SU-DHL-6 (cell line): ENCODE measurements around the gene PRKCE.
A peak's percentile ranks its signal among the peaks of the same experiment; 100 is the strongest.

Experiments used
- H2AFZ ChIP-seq: fragments of 200-600 bp; sonication (generic); 2 replicates; pipeline ENCODE4 v1.6.1; 2014; ENCODE audit warnings: low read depth, mild to moderate bottlenecking, moderate library complexity, mixed read lengths, antibody characterized with exemption, low read length; ENCODE audit not compliant: severe bottlenecking
- H3F3A ChIP-seq: fragments of 200-600 bp; shearing (Covaris generic); 2 replicates; pipeline ENCODE4 v1.6.0; 2016; ENCODE audit warnings: antibody characterized with exemption, mild to moderate bottlenecking; ENCODE audit not compliant: insufficient read depth
- H3K27ac ChIP-seq: fragments of 200-600 bp; sonication (generic); 2 replicates; pipeline ENCODE4 v1.5.1; 2016; ENCODE audit warnings: low read depth, mild to moderate bottlenecking, low read length, moderate library complexity, mixed read lengths
- H3K27me3 ChIP-seq: fragments of 200-600 bp; sonication (generic), shearing (Covaris generic); 2 replicates; pipeline ENCODE4 v1.6.0; 2014; ENCODE audit warnings: mild to moderate bottlenecking, low read length
- H3K36me3 ChIP-seq: fragments of 200-600 bp; sonication (generic); 2 replicates; pipeline ENCODE4 v1.6.1; 2014; ENCODE audit warnings: mild to moderate bottlenecking, low read length, mixed read lengths
- H3K4me2 ChIP-seq: fragments of 300-600, 200-600 bp; shearing (Covaris generic), sonication (generic); 2 replicates; pipeline ENCODE4 v1.6.0; 2014; ENCODE audit warnings: low read length, low read depth, mild to moderate bottlenecking; ENCODE audit not compliant: poor library complexity, severe bottlenecking
- H3K4me3 ChIP-seq: fragments of 200-600 bp; sonication (generic); 2 replicates; pipeline ENCODE4 v1.5.1; 2014; ENCODE audit warnings: antibody characterized with exemption, low read length, mild to moderate bottlenecking, mixed read lengths; ENCODE audit not compliant: insufficient read depth, poor library complexity, severe bottlenecking
- H3K79me2 ChIP-seq: fragments of 200-600 bp; sonication (generic); 2 replicates; pipeline ENCODE4 v1.6.1; 2014; ENCODE audit warnings: mild to moderate bottlenecking, low read length, moderate library complexity; ENCODE audit not compliant: insufficient read depth
- H3K9ac ChIP-seq: fragments of 200-600 bp; sonication (generic); 2 replicates; pipeline ENCODE4 v1.7.0; 2014; ENCODE audit warnings: mild to moderate bottlenecking, low read length
- H3K9me2 ChIP-seq: fragments of 200-600 bp; sonication (generic); replicated peaks from 2 replicates; pipeline ENCODE4 v1.6.1; 2014; ENCODE audit warnings: low read length; ENCODE audit not compliant: insufficient read depth
- H3K9me3 ChIP-seq: fragments of 200-600 bp; sonication (generic); 2 replicates; pipeline ENCODE4 v1.6.1; 2014; ENCODE audit warnings: low read length, mixed read lengths; ENCODE audit not compliant: insufficient read depth
- H4K20me1 ChIP-seq: fragments of 200-600 bp; sonication (generic); 2 replicates; pipeline ENCODE4 v1.6.1; 2014; ENCODE audit warnings: low read depth, mild to moderate bottlenecking, antibody characterized with exemption, low read length, moderate library complexity, mixed read lengths
- CTCF ChIP-seq: fragments of 200-600 bp; sonication (generic); IDR thresholded peaks from one replicate; pipeline ENCODE4 v1.5.1; 2017; ENCODE audit warnings: antibody characterized with exemption, mild to moderate bottlenecking, low read length, moderate library complexity; ENCODE audit not compliant: insufficient read depth, poor library complexity, severe bottlenecking
- EZH2phosphoT487 ChIP-seq: fragments of 200-600 bp; sonication (generic), shearing (Covaris generic); conservative IDR thresholded peaks from 2 replicates; pipeline ENCODE4 v1.6.1; 2018; ENCODE audit warnings: mild to moderate bottlenecking, antibody characterized with exemption, low read length, moderate library complexity, mixed read lengths

Gene PRKCE

DNA sequence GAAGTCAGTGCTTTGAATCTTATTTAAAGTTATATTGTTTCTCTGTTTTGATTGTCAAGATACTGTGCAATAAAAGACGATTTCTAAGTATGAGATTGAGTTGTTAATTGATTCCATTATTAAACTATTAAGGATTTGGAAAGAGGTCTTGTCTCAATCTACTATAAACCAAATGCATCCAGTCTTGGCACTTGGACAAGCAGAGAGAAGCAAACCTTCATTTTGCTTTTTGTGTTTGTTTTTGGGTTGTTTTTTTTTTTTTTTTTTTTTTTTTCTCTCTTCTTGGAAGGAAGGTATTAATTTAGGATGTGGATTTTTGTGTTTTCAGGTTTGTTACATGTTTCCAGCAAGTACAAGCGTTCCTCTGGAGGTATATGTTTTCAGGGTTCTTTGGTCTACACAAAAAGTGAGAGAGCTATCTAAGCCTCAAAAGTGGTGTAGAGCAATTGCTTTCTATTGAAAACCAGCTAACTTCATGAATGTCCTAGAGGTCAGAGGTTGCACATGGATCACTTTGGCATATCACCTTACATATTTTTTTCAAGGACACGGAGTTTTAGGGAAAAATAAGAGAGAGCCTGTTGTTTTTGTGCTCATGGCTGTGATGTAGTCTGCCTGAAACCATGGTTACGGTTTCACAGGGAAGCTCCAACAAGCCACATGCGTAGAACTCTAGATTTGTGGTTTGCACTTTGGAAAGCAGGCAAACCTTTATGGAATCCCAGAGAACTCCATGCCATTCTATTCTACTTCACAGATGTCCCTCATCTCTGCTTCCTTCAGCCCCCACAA is 1.8 kb downstream of the PRKCE start:
- Histone ChIP-seq H3K9ac (no peak overlapping the region), H3K27me3 (peaks cover 2% of the 10 kb centered on the region; the same call in 1 of the 2 replicates), H2AFZ (no peak overlapping the region), H3K79me2 (no peaks in the 10 kb centered on the region), H3K27ac (no peak overlapping the region), H3K36me3 (no peaks in the 10 kb centered on the region), H3F3A (peaks cover 3% of the 10 kb centered on the region; the same call in 1 of the 2 replicates), H3K4me2 (peak overlapping the region; percentile 91), H3K9me3 (no peaks in the 10 kb centered on the region), H4K20me1 (no peaks in the 10 kb centered on the region), H3K4me3 (no peak overlapping the region), H3K9me2 (no peaks in the 10 kb centered on the region)
- no peak for TF ChIP-seq EZH2phosphoT487
- no peak for TF ChIP-seq CTCF

- H3K9ac ChIP-seq = no peak overlapping the region
Measured at GRCh38 chr2:45654250-45654649, 2.8 kb downstream of the PRKCE start.

DNA sequence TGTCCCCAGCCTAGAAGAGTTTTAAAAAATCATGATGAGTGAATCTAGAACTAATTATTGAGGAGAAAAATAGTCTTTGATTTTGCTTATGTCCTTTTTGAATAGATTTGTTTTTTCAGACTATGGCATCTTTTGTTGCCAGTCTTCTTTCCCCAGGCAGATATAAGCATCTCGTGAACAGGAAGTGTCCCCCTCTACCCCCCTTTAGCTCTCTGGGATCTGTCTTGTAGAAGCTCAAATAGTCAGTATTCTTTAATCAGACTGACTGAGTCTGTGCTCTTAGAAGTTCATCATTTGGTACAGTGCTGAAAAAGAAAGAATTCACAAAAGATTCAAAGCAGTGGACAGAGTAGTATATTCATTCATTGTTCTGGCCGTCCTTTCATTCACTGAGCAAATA is 10.4 kb downstream of the PRKCE start:
- Histone ChIP-seq H3K4me3 (no peak overlapping the region), H4K20me1 (no peaks in the 10 kb centered on the region), H3F3A (no peaks in the 10 kb centered on the region), H3K4me2 (no peak overlapping the region), H3K79me2 (no peaks in the 10 kb centered on the region), H3K9me3 (no peaks in the 10 kb centered on the region), H3K9ac (no peak overlapping the region), H3K9me2 (no peaks in the 10 kb centered on the region), H2AFZ (no peak overlapping the region), H3K27me3 (no peaks in the 10 kb centered on the region), H3K36me3 (no peaks in the 10 kb centered on the region), H3K27ac (no peak overlapping the region)
- TF ChIP-seq CTCF = no peak
- TF ChIP-seq EZH2phosphoT487 = no peak

More at GRCh38 chr2:45654250-45654649, 2.8 kb downstream of the PRKCE start:
- Histone ChIP-seq H3K27me3 (peaks cover 2% of the 10 kb centered on the region; the same call in 1 of the 2 replicates), H3F3A (peaks cover 3% of the 10 kb centered on the region; the same call in 1 of the 2 replicates), H3K9me2 (no peaks in the 10 kb centered on the region), H4K20me1 (no peaks in the 10 kb centered on the region), H3K9me3 (no peaks in the 10 kb centered on the region), H3K4me2 (no peak overlapping the region), H2AFZ (no peak overlapping the region), H3K4me3 (no peak overlapping the region), H3K36me3 (no peaks in the 10 kb centered on the region), H3K79me2 (no peaks in the 10 kb centered on the region), H3K27ac (no peak overlapping the region)
- TF ChIP-seq CTCF (no peak), EZH2phosphoT487 (no peak)
